ENCODE data around the gene CDX2.

CDX2 gene

DNA sequence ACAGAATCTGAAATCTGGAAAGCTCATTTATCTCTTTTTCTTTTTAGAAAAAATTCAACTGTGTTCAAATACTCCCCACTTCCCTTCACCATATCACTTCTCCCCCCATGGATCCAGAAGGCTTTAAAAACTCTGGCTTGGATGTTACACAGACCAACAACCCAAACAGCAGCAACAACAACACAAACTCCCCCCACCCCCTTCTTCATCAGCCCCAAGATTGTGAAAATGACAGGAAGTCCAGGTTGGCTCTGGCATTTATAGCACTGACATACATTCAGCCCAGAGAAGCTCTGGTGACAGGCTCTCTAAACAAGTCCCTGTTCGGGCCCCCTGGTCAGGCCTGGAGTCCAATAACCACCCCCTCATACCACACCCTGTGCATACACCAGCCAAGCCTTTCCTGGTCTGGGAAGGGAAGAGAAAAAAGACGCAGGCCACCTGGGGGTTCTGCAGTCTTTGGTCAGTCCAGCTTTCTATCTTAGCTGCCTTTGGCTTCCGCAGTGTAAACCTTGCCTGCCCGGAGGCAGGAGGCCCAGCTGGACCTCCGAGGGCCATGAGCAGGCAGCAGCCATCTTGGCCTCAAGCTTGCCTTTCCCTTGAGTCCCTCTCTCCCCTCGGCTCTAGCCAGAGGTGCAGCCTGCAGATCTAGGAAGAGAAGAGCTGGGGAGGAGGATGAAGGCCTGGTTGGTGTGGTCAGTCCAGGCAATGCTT is 6.8 kb downstream of the CDX2 start:
- Histone ChIP-seq H3K4me1 (ENCODE audit: control insufficient read depth in 1 of 2, insufficient read depth in 2 of 2, low read length in 2 of 2) (peaks cover 0 to 33% of the 10 kb centered on the region in 2 donors), H3K36me3 (ENCODE audit: control insufficient read depth in 1 of 2, insufficient read depth in 2 of 2, low read length in 2 of 2) (no peaks in the 10 kb centered on the region), H3K4me3 (ENCODE audit: low read depth in 1 of 2, low read length in 2 of 2) (no peak overlapping the region), H3K27me3 (ENCODE audit: low read depth, low read length) (peaks cover 54% of the 10 kb centered on the region), H3K27ac (ENCODE audit: low read length) (peak overlapping the region; percentile 13), H3K9me3 (ENCODE audit: control insufficient read depth in 1 of 2, low read length in 2 of 2) (no peaks in the 10 kb centered on the region)

DNA sequence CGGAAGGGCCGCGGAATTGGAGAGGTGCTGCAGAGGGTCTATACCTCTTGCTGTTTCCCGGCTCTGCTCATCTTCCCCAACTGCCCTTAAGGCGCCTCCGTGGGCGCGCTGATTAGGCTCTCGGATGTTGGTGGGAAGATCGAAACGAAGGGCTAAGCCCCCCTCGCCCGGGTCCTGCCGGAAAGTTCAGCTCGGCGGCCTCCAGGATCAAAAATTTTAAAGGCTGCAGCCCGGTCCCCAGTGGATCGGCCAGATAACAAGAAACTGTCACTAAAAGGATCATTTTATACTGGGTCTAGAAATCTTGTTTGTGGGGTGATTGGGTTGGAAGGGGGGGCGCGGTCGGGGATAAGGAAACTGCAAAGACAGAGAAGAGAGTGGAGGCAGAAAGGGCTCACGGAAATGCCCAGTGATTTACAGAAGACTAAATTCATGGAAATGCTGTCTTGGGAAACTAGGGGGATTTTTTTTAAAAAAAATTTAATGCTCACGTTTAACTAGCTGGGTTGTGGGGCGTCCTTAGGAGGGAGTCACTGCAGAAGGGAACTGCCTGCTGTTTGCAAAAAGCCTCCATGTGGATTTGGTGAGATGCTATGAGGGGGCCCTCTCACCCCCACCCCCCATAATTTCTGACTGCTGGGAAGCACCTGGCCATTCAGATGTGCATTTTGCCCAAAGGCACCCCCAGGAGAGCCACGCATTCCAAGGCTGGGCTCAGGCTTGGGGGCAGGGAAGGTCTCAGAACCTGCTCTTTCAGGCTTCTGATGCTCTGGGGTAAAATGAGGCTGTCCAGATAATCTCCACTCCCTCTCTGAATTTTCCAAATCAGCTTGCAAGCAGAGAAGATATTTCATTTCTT is 7.7 kb downstream of the CDX2 start:
- Histone ChIP-seq H3K27ac (ENCODE audit: low read length) (peak overlapping the region; percentile 13), H3K36me3 (ENCODE audit: control insufficient read depth in 1 of 2, insufficient read depth in 2 of 2, low read length in 2 of 2) (no peaks in the 10 kb centered on the region), H3K4me3 (ENCODE audit: low read depth in 1 of 2, low read length in 2 of 2) (peak overlapping the region; percentile 34 to 61)

DNA sequence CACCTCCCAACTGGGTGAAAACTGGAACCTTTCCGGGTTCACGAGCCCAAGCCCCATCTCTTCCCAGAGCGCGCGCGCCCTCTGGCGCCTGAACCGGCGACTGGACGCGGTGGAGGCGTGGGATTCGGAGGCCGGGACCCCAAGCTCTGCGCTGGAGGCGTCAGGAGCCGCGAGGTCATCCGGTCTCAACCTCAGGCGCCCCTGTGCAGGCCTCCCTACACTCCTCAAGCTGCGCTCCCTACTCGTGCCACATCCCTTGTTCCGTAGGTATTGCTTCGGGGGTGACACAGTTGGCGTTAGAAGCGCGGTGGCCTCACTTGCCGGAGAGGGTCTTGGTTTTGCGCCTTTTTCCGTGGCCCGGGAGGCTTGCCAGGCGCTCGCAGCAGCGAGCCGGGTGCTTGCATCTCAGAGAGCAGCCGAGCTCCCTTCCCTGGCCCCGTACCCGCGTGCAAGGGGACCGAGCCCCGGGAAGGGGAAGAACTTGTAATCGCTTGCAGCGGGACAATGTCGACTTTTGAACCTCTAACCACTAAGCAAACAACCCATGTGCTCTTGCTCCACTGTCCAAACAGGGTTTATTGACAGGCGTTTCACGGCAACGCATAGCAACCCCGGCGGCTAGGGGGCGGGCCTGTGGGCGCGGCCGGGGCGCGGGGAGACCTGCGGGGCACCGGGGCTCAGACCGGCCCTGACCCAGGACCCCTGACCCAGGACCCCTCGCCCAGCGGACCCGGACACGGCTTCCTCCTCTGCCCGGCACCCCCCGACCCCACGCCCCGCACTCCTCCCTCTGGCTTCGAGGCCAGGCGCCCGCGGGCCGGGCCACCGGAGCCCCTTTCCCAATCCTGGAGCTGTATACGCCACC is 8.5 kb downstream of the CDX2 start:
- peak overlapping the region; percentile 31 for H3K27ac ChIP-seq (ENCODE audit: low read length)
- no peaks in the 10 kb centered on the region for H3K36me3 ChIP-seq (ENCODE audit: control insufficient read depth in 1 of 2, insufficient read depth in 2 of 2, low read length in 2 of 2)
- H3K27me3 ChIP-seq (ENCODE audit: low read depth, low read length), result peaks cover 48% of the 10 kb centered on the region
- H3K4me1 ChIP-seq (ENCODE audit: control insufficient read depth in 1 of 2, insufficient read depth in 2 of 2, low read length in 2 of 2), result peaks cover 0 to 16% of the 10 kb centered on the region in 2 donors
- H3K4me3 ChIP-seq (ENCODE audit: low read depth in 1 of 2, low read length in 2 of 2), result peak overlapping the region; percentile 44 to 61
- no peaks in the 10 kb centered on the region for H3K9me3 ChIP-seq (ENCODE audit: control insufficient read depth in 1 of 2, low read length in 2 of 2)

More for the DNA sequence above, 7.7 kb downstream of the CDX2 start:
- Histone ChIP-seq H3K27me3 (ENCODE audit: low read depth, low read length) (peaks cover 52% of the 10 kb centered on the region), H3K4me1 (ENCODE audit: control insufficient read depth in 1 of 2, insufficient read depth in 2 of 2, low read length in 2 of 2) (peaks cover 0 to 24% of the 10 kb centered on the region in 2 donors), H3K9me3 (ENCODE audit: control insufficient read depth in 1 of 2, low read length in 2 of 2) (no peaks in the 10 kb centered on the region)

DNA sequence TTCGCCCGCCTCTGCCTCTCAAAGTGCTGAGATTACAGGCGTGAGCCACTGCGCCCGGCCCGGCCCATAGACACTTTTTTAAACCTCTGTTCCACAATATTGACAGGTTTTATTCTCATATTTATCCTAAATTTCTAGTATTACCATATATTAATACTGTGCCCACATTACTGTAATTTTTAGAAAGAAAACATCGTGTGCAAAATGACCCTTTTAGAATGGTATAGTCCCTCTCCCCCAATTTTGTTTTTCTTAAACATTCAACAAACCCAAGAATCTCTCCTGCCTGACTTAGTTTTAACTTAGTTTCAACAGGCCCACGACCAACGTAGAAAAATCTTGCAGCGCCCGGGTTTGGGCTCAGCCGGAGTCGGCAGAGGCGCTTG is 9.1 kb downstream of the CDX2 start:
- Histone ChIP-seq H3K4me1 (ENCODE audit: control insufficient read depth in 1 of 2, insufficient read depth in 2 of 2, low read length in 2 of 2) (peaks cover 0 to 15% of the 10 kb centered on the region in 2 donors), H3K4me3 (ENCODE audit: low read depth in 1 of 2, low read length in 2 of 2) (peak overlapping the region; percentile 44 to 61), H3K27ac (ENCODE audit: low read length) (no peak overlapping the region), H3K27me3 (ENCODE audit: low read depth, low read length) (peaks cover 47% of the 10 kb centered on the region), H3K36me3 (ENCODE audit: control insufficient read depth in 1 of 2, insufficient read depth in 2 of 2, low read length in 2 of 2) (no peaks in the 10 kb centered on the region), H3K9me3 (ENCODE audit: control insufficient read depth in 1 of 2, low read length in 2 of 2) (no peaks in the 10 kb centered on the region)

DNA sequence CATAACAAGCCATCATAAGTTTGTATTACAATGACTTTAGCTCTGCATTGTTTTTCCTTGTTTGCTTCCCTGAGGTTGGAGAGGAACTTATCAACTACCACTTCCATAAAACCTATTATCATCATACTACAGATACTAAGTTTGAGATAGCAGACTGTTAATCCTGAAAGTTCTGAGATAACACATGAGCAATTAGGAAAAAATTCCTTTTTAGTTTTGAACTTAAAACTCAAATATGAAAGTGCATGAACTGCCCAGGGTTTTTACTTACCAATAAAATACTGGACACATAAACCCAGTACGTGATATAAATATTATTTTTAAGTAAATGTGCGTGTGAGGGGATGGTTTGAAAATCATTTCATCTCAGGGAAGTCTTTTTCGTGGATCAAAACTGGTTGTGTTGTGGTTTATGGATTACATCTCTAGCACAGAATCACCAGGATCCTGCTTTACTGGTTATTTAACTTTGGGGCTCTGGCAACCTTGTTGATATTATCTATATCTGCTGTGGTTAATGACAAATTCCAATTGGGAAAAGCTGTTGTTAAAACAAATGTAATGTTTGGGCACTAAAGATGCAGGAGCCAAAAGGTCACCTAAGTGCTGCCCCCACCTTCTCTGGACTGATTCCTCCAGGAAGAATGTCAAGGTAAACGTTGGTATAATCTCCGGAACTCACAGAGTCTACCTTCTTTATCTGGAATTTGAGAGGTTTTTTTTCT is 12.4 kb downstream of the CDX2 start:
- Histone ChIP-seq H3K4me3 (ENCODE audit: low read depth in 1 of 2, low read length in 2 of 2) (no peak overlapping the region), H3K27me3 (ENCODE audit: low read depth, low read length) (peaks cover 53% of the 10 kb centered on the region), H3K9me3 (ENCODE audit: control insufficient read depth in 1 of 2, low read length in 2 of 2) (no peaks in the 10 kb centered on the region), H3K4me1 (ENCODE audit: control insufficient read depth in 1 of 2, insufficient read depth in 2 of 2, low read length in 2 of 2) (peaks cover 0 to 31% of the 10 kb centered on the region in 2 donors), H3K27ac (ENCODE audit: low read length) (peak overlapping the region; percentile 36), H3K36me3 (ENCODE audit: control insufficient read depth in 1 of 2, insufficient read depth in 2 of 2, low read length in 2 of 2) (no peaks in the 10 kb centered on the region)

DNA sequence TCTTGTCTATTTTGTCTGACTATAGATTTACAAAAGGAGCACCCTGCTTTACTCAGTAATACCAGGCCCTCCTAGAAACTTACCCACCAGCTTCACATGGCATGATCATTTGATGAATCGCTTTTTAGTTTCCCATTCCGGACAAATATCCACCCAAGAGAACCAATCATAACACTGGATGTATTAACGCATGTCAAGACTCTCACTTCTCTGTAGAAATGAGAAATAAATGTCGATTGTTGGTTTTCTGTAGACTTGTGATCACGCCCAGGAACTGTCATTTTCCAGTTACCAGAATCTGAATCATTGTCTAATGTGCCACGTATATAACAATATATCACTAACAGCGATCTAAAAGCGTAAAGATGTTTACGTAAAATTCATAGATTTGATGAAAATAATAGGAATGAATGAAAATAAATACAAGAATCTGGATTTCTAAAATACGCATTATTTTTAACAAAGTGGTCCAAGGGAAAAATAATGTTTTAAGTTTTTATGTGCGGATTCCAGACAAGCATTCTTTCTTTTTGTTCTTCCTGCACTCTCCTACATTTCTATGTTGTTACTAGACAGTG is 14.0 kb downstream of the CDX2 start:
- Histone ChIP-seq H3K4me3 (ENCODE audit: low read depth in 1 of 2, low read length in 2 of 2) (peak overlapping the region in 1 of 2 donors; percentile 23), H3K27me3 (ENCODE audit: low read depth, low read length) (peaks cover 48% of the 10 kb centered on the region), H3K4me1 (ENCODE audit: control insufficient read depth in 1 of 2, insufficient read depth in 2 of 2, low read length in 2 of 2) (peaks cover 0 to 18% of the 10 kb centered on the region in 2 donors), H3K36me3 (ENCODE audit: control insufficient read depth in 1 of 2, insufficient read depth in 2 of 2, low read length in 2 of 2) (no peaks in the 10 kb centered on the region), H3K9me3 (ENCODE audit: control insufficient read depth in 1 of 2, low read length in 2 of 2) (no peaks in the 10 kb centered on the region), H3K27ac (ENCODE audit: low read length) (peak overlapping the region; percentile 77)

DNA sequence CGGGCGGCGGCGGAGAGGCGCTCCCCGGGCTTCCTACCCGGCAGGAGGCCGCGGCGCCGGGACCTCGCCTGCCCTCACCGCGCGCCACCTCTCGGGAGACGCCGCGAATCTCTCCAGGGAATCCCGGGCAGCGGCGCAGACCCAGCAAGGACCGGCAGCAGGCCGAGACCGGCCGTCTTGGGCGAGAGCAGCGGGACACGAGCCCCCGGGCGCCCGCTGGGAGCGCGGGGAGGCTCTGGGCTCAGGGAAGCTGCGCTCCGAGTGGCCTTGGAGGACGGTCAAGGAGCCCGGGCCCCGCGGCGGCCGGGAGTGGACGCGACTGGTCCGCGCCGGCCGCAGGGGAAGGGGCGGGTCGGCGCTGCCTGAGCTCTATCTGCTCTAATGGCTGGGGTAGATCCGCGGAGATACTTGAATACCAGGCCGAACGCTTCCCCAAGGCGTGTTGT is 14.7 kb downstream of the CDX2 start:
- peaks cover 0 to 16% of the 10 kb centered on the region in 2 donors for H3K4me1 ChIP-seq (ENCODE audit: control insufficient read depth in 1 of 2, insufficient read depth in 2 of 2, low read length in 2 of 2)
- no peaks in the 10 kb centered on the region for H3K36me3 ChIP-seq (ENCODE audit: control insufficient read depth in 1 of 2, insufficient read depth in 2 of 2, low read length in 2 of 2)
- no peaks in the 10 kb centered on the region for H3K9me3 ChIP-seq (ENCODE audit: control insufficient read depth in 1 of 2, low read length in 2 of 2)
- H3K27ac ChIP-seq (ENCODE audit: low read length), result peak overlapping the region; percentile 77
- peak overlapping the region; percentile 23 to 61 for H3K4me3 ChIP-seq (ENCODE audit: low read depth in 1 of 2, low read length in 2 of 2)
- H3K27me3 ChIP-seq (ENCODE audit: low read depth, low read length), result peaks cover 42% of the 10 kb centered on the region

DNA sequence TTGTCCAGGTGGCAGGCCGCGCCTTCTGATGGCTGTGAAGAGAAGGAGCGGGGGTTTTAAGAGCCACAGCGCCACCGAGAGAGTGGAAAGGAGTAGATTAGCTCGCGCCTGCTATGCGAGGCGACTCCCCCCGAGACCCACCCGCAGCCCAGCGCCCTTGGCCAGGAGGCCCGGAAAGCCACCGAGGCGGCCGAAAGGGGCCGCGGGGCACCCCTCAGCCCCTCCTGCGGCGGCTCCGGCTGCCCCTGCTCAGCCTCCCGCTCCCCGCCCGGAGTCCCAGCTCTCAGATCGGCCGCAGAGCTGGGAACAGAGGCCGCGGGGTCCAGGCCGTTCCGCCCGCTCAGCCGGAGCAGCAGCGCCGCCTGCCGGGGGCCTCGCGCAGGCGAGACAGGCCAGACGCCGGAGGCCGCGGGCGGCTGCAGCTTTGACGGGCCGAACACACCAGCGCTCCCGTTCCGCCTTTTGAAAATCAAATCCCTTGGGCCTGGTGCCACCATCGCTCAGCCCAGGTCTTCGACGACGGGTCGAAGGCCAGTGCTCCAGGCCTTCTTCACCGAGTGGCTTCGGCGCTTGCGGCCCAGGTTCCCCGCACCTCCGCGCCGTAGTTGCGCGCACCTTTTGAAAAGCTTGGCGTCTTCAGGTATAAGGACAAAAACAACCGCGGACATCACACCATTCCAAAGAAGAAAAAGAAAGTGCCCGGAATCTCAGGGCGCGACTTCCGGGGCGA is 15.3 kb downstream of the CDX2 start:
- peaks cover 0 to 16% of the 10 kb centered on the region in 2 donors for H3K4me1 ChIP-seq (ENCODE audit: control insufficient read depth in 1 of 2, insufficient read depth in 2 of 2, low read length in 2 of 2)
- peaks cover 37% of the 10 kb centered on the region for H3K27me3 ChIP-seq (ENCODE audit: low read depth, low read length)
- peak overlapping the region; percentile 77 for H3K27ac ChIP-seq (ENCODE audit: low read length)
- no peaks in the 10 kb centered on the region for H3K36me3 ChIP-seq (ENCODE audit: control insufficient read depth in 1 of 2, insufficient read depth in 2 of 2, low read length in 2 of 2)
- H3K4me3 ChIP-seq (ENCODE audit: low read depth in 1 of 2, low read length in 2 of 2), result peak overlapping the region; percentile 44 to 61
- no peaks in the 10 kb centered on the region for H3K9me3 ChIP-seq (ENCODE audit: control insufficient read depth in 1 of 2, low read length in 2 of 2)

DNA sequence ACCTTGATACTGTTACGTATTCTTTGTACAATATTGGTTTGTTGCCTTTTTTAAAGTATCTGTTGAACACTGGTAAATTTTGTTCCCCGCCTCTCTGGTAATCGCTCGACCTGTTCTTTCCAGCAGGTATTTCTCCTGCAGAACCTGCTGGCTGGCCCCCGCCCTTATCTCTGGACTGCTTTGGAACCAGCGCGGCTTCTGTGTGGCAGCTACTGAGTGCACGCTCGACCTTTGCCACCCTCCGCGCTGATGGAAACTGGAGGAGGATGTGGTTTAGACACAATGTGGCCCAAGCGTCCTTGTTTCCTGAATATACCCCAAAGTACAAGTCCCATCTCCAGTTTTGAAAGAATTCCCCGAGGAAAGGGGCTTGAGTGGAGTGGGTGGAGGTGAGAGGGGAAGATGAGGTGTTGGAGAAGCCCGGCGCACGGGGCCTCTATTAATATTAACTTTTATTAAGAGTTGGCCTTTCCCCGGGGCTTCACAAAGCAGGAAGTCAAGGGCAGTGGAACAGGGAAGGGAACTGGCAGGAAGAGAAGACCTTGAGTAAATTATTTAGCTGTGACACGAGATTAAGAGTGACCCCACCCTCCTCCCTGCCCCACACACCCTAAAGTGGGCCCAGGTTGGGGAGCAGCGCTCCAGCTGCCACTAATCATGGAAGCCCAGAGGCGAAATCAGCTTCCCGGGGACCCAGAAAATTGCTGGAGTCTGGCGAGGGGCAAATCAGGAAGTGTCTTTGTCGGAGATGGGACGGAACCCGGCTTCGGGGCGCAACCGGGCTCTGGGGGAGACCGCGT is 16.0 kb downstream of the CDX2 start:
- Histone ChIP-seq H3K27me3 (ENCODE audit: low read depth, low read length) (peaks cover 30% of the 10 kb centered on the region), H3K9me3 (ENCODE audit: control insufficient read depth in 1 of 2, low read length in 2 of 2) (no peaks in the 10 kb centered on the region), H3K36me3 (ENCODE audit: control insufficient read depth in 1 of 2, insufficient read depth in 2 of 2, low read length in 2 of 2) (no peaks in the 10 kb centered on the region), H3K27ac (ENCODE audit: low read length) (peak overlapping the region; percentile 77), H3K4me1 (ENCODE audit: control insufficient read depth in 1 of 2, insufficient read depth in 2 of 2, low read length in 2 of 2) (peaks cover 0 to 16% of the 10 kb centered on the region in 2 donors), H3K4me3 (ENCODE audit: low read depth in 1 of 2, low read length in 2 of 2) (peak overlapping the region; percentile 44 to 61)

Data from muscle layer of duodenum (tissue), 2 donors.